ENCODE data around the gene GPR89B.
"Not testable (repeated sequence)": the region's sequence is repeated elsewhere in the genome, so short reads cannot be mapped to it uniquely, and the experiment has no call there.

GRCh38 chr1:148032247-148032646, 104.0 kb downstream of the GPR89B start:
- not testable (repeated sequence) for TF ChIP-seq TSHZ2 (CRISPR knock-in tag; IDR thresholded peaks at IDR 0.05); RARB (CRISPR knock-in tag; IDR thresholded peaks at IDR 0.05); OSR1 (CRISPR knock-in tag; IDR thresholded peaks at IDR 0.05); ZFP3 (CRISPR knock-in tag; IDR thresholded peaks at IDR 0.05); CREB5 (CRISPR knock-in tag; IDR thresholded peaks at IDR 0.05; ENCODE audit: low read depth); TCF4 (CRISPR knock-in tag; IDR thresholded peaks at IDR 0.05; ENCODE audit: borderline replicate concordance); ZC3H10 (CRISPR knock-in tag; IDR thresholded peaks at IDR 0.05); ZNF565 (CRISPR knock-in tag; conservative IDR thresholded peaks at IDR 0.05; ENCODE audit: low read depth); ZNF8 (CRISPR knock-in tag; IDR thresholded peaks at IDR 0.05); ARNTL (CRISPR knock-in tag; IDR thresholded peaks at IDR 0.05; ENCODE audit: borderline replicate concordance, low read depth); SNAI2 (CRISPR knock-in tag; IDR thresholded peaks at IDR 0.05); PPARA (CRISPR knock-in tag; IDR thresholded peaks at IDR 0.05; ENCODE audit: borderline replicate concordance)
- TF ChIP-seq, protein P1, sequence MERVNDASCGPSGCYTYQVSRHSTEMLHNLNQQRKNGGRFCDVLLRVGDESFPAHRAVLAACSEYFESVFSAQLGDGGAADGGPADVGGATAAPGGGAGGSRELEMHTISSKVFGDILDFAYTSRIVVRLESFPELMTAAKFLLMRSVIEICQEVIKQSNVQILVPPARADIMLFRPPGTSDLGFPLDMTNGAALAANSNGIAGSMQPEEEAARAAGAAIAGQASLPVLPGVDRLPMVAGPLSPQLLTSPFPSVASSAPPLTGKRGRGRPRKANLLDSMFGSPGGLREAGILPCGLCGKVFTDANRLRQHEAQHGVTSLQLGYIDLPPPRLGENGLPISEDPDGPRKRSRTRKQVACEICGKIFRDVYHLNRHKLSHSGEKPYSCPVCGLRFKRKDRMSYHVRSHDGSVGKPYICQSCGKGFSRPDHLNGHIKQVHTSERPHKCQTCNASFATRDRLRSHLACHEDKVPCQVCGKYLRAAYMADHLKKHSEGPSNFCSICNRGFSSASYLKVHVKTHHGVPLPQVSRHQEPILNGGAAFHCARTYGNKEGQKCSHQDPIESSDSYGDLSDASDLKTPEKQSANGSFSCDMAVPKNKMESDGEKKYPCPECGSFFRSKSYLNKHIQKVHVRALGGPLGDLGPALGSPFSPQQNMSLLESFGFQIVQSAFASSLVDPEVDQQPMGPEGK (CRISPR knock-in tag; IDR thresholded peaks at IDR 0.05; ENCODE audit: borderline replicate concordance), result not testable (repeated sequence)
- TF ChIP-seq, protein P2, sequence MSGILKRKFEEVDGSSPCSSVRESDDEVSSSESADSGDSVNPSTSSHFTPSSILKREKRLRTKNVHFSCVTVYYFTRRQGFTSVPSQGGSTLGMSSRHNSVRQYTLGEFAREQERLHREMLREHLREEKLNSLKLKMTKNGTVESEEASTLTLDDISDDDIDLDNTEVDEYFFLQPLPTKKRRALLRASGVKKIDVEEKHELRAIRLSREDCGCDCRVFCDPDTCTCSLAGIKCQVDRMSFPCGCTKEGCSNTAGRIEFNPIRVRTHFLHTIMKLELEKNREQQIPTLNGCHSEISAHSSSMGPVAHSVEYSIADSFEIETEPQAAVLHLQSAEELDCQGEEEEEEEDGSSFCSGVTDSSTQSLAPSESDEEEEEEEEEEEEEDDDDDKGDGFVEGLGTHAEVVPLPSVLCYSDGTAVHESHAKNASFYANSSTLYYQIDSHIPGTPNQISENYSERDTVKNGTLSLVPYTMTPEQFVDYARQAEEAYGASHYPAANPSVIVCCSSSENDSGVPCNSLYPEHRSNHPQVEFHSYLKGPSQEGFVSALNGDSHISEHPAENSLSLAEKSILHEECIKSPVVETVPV (CRISPR knock-in tag; IDR thresholded peaks at IDR 0.05), result not testable (repeated sequence)
